WTC11 (cell line): ENCODE data around the gene RCAN3. TPM values are rescaled to one million over a fixed set of nuclear protein-coding genes. Genes with fewer than 3 reads are reported as not detected.
A peak's percentile ranks its signal among the peaks of the same experiment; 100 is the strongest.

ENCODE experiments used
- ATAC-seq: fragments of 200-7000 bp; cut with Tn5 transposase; 2 replicates; pipeline ENCODE4 v1.10.0; 2021; ENCODE audit warnings: mild to moderate bottlenecking, moderate library complexity
- CTCF ChIA-PET: fragments of 300-600 bp; sonication (Branson Sonifier 250); formaldehyde crosslinking; loops from one replicate; lab custom pipeline; 2021; ENCODE audit warnings: antibody characterized with exemption; lab: Charles Lee
- POLR2A ChIA-PET: fragments of 350-600 bp; sonication (Branson Sonifier 250); formaldehyde crosslinking; loops from one replicate; lab custom pipeline; 2021; ENCODE audit warnings: antibody characterized with exemption; lab: Charles Lee
- DNase-seq: peaks from one replicate; pipeline ENCODE4 v3.0.0; 2021; ENCODE audit warnings: low spot score
- H3K27ac Mint-ChIP-seq: 2 replicates; pipeline ENCODE4 v1.8.0; 2021; ENCODE audit warnings: mixed read lengths
- H3K27me3 Mint-ChIP-seq: 2 replicates; pipeline ENCODE4 v1.8.0; 2021; ENCODE audit warnings: low read depth, mild to moderate bottlenecking, moderate library complexity, mixed read lengths
- H3K36me3 Mint-ChIP-seq: 2 replicates; pipeline ENCODE4 v1.8.0; 2021; ENCODE audit warnings: mixed read lengths
- H3K4me1 Mint-ChIP-seq: 2 replicates; pipeline ENCODE4 v1.8.0; 2022; ENCODE audit warnings: mixed read lengths
- H3K4me3 Mint-ChIP-seq: 2 replicates; pipeline ENCODE4 v1.8.0; 2021; ENCODE audit warnings: mild to moderate bottlenecking, moderate library complexity, mixed read lengths
- H3K9me3 Mint-ChIP-seq: 2 replicates; pipeline ENCODE4 v1.8.0; 2021; ENCODE audit warnings: mixed read lengths
- IRF2 ChIP-seq: sonication (generic); formaldehyde crosslinking; IDR thresholded peaks from 2 replicates; pipeline ENCODE4 v1.8.0; 2022; ENCODE audit warnings: low read depth, missing genetic modification reagents, borderline replicate concordance
- NFE2L1 ChIP-seq: sonication (generic); formaldehyde crosslinking; IDR thresholded peaks from 2 replicates; pipeline ENCODE4 v1.8.1; 2023; ENCODE audit warnings: missing genetic modification reagents
- NR3C1 ChIP-seq: sonication (generic); formaldehyde crosslinking; conservative IDR thresholded peaks from 2 replicates; pipeline ENCODE4 v1.8.1; 2023; ENCODE audit warnings: low read depth, mild to moderate bottlenecking, missing genetic modification reagents
- RORB ChIP-seq: fragments of 250-450 bp; sonication (Bioruptor Pico); IDR thresholded peaks from 2 replicates; pipeline ENCODE4 v1.9.0; 2021; ENCODE audit warnings: mild to moderate bottlenecking
- SMAD4 ChIP-seq: sonication (generic); formaldehyde crosslinking; IDR thresholded peaks from 2 replicates; pipeline ENCODE4 v1.8.0; 2022; ENCODE audit warnings: mild to moderate bottlenecking, missing genetic modification reagents
- ZBTB21 ChIP-seq: sonication (generic); formaldehyde crosslinking; IDR thresholded peaks from 2 replicates; pipeline ENCODE4 v1.8.1; 2023; ENCODE audit warnings: mild to moderate bottlenecking, missing genetic modification reagents, borderline replicate concordance
- ZNF219 ChIP-seq: sonication (generic); formaldehyde crosslinking; IDR thresholded peaks from 2 replicates; pipeline ENCODE4 v1.8.0; 2023; ENCODE audit warnings: missing genetic modification reagents, mild to moderate bottlenecking, borderline replicate concordance
- ZNF396 ChIP-seq: fragments of 250-450 bp; sonication (Bioruptor Pico); IDR thresholded peaks from 2 replicates; pipeline ENCODE4 v1.8.0; 2021; ENCODE audit warnings: mild to moderate bottlenecking, moderate library complexity, borderline replicate concordance
- total RNA-seq: library from RNA; stranded (reverse); gene quantifications from 3 replicates; pipeline ENCODE4 v1.2.3, GENCODE V29; 2021
- TF ChIP-seq, protein P1 (sequence below): sonication (generic); formaldehyde crosslinking; conservative IDR thresholded peaks from 2 replicates; pipeline ENCODE4 v1.8.1; 2022; ENCODE audit warnings: mild to moderate bottlenecking, missing genetic modification reagents
- TF ChIP-seq, protein P2 (sequence below): sonication (generic); formaldehyde crosslinking; IDR thresholded peaks from 2 replicates; pipeline ENCODE4 v1.8.1; 2023; ENCODE audit warnings: mild to moderate bottlenecking, missing genetic modification reagents, borderline replicate concordance
- TF ChIP-seq, protein P3 (sequence below): sonication (generic); formaldehyde crosslinking; IDR thresholded peaks from 2 replicates; pipeline ENCODE4 v1.8.1; 2022; ENCODE audit warnings: missing genetic modification reagents, borderline replicate concordance
- TF ChIP-seq, protein P4 (sequence below): sonication (generic); formaldehyde crosslinking; IDR thresholded peaks from 2 replicates; pipeline ENCODE4 v1.8.0; 2022; ENCODE audit warnings: mild to moderate bottlenecking, missing genetic modification reagents
- TF ChIP-seq, protein P5 (sequence below): sonication (generic); formaldehyde crosslinking; IDR thresholded peaks from 2 replicates; pipeline ENCODE4 v1.8.1; 2023; ENCODE audit warnings: mild to moderate bottlenecking, missing genetic modification reagents

Gene RCAN3
- total RNA-seq, 1 experiment from 2014 or later, result 23.3 TPM

DNA sequence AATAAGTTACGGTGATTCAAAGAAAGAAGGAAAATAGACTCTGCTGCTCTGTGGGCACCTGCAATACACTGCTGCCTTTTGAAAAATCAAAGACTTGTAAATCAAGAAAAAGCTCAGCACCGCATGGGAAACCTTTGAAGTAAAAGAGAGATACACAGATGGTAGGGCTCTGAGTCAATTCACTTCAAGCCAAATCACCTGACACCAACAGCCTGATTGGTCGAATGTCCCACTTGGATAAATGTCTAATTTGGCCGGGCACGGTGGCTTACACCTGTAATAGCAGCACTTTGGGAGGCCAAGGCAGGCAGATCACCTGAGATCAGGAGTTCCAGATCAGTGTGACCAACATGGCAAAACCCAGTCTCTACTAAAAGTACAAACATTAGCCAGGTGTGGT is 19.2 kb upstream of the RCAN3 start:
- H3K36me3 Mint-ChIP-seq, result peaks cover 4% of the 10 kb centered on the region
- ATAC-seq (no peak), DNase-seq (no peak)
- H3K27me3 Mint-ChIP-seq, result no peaks in the 10 kb centered on the region
- CTCF ChIA-PET, result interaction anchor here (1.6 to 1.9 kb wide), 2 partner anchors 19 to 68 kb away, joined by 6 to 7 read pairs; partner anchors contain the start of genes NIPAL3 and RCAN3
- TF ChIP-seq RORB (CRISPR knock-in tag) (no peak), SMAD4 (no peak), ZNF219 (CRISPR knock-in tag) (no peak), NR3C1 (CRISPR knock-in tag) (no peak)
- TF ChIP-seq, protein P1, sequence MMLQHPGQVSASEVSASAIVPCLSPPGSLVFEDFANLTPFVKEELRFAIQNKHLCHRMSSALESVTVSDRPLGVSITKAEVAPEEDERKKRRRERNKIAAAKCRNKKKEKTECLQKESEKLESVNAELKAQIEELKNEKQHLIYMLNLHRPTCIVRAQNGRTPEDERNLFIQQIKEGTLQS, result no peak
- TF ChIP-seq, protein P2, sequence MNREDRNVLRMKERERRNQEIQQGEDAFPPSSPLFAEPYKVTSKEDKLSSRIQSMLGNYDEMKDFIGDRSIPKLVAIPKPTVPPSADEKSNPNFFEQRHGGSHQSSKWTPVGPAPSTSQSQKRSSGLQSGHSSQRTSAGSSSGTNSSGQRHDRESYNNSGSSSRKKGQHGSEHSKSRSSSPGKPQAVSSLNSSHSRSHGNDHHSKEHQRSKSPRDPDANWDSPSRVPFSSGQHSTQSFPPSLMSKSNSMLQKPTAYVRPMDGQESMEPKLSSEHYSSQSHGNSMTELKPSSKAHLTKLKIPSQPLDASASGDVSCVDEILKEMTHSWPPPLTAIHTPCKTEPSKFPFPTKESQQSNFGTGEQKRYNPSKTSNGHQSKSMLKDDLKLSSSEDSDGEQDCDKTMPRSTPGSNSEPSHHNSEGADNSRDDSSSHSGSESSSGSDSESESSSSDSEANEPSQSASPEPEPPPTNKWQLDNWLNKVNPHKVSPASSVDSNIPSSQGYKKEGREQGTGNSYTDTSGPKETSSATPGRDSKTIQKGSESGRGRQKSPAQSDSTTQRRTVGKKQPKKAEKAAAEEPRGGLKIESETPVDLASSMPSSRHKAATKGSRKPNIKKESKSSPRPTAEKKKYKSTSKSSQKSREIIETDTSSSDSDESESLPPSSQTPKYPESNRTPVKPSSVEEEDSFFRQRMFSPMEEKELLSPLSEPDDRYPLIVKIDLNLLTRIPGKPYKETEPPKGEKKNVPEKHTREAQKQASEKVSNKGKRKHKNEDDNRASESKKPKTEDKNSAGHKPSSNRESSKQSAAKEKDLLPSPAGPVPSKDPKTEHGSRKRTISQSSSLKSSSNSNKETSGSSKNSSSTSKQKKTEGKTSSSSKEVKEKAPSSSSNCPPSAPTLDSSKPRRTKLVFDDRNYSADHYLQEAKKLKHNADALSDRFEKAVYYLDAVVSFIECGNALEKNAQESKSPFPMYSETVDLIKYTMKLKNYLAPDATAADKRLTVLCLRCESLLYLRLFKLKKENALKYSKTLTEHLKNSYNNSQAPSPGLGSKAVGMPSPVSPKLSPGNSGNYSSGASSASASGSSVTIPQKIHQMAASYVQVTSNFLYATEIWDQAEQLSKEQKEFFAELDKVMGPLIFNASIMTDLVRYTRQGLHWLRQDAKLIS (CRISPR knock-in tag), result no peak
- peaks cover 5% of the 10 kb centered on the region for H3K9me3 Mint-ChIP-seq
- POLR2A ChIA-PET, result no interaction called here
- peaks cover 14% of the 10 kb centered on the region for H3K4me1 Mint-ChIP-seq
- H3K27ac Mint-ChIP-seq, result no peak overlapping the region
- H3K4me3 Mint-ChIP-seq, result no peak overlapping the region

DNA sequence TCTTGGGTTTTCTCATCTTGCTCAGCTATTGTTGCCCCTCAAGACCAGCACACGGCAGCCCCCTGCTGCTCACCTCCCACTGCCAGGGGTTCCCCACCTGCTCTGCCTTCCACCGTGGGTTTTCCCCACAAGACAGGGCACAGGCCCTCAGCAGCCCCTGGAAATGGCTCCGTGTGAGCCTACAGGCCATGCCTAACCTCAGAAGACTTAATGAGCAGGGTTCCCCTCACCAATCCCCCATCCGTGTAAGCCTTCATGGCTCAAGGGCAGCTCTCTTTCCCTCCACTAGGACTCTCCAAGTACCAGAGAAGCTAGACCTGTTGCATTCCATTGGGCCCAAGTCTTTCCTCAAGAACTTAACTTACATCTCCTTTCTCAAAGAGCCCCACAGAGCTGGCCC is 18.4 kb upstream of the RCAN3 start:
- H3K4me3 Mint-ChIP-seq, result no peak overlapping the region
- CTCF ChIA-PET, result interaction anchor here (0.6 to 1.9 kb wide), 6 partner anchors 18 to 414 kb away, joined by 3 to 9 read pairs (median 6); partner anchors contain the start of genes NIPAL3 and RCAN3
- peak overlapping the region; percentile 57; the same call in 1 of the 2 replicates for H3K27ac Mint-ChIP-seq
- DNase-seq, result no peak
- H3K36me3 Mint-ChIP-seq, result peaks cover 10% of the 10 kb centered on the region
- H3K4me1 Mint-ChIP-seq, result peaks cover 14% of the 10 kb centered on the region
- H3K9me3 Mint-ChIP-seq, result peaks cover 11% of the 10 kb centered on the region
- peaks cover 4% of the 10 kb centered on the region for H3K27me3 Mint-ChIP-seq
- TF ChIP-seq, protein P1, result no peak
- TF ChIP-seq IRF2 (CRISPR knock-in tag) (no peak), NFE2L1 (CRISPR knock-in tag) (no peak), ZBTB21 (CRISPR knock-in tag) (no peak), ZNF396 (CRISPR knock-in tag) (no peak)
- TF ChIP-seq, protein P3, sequence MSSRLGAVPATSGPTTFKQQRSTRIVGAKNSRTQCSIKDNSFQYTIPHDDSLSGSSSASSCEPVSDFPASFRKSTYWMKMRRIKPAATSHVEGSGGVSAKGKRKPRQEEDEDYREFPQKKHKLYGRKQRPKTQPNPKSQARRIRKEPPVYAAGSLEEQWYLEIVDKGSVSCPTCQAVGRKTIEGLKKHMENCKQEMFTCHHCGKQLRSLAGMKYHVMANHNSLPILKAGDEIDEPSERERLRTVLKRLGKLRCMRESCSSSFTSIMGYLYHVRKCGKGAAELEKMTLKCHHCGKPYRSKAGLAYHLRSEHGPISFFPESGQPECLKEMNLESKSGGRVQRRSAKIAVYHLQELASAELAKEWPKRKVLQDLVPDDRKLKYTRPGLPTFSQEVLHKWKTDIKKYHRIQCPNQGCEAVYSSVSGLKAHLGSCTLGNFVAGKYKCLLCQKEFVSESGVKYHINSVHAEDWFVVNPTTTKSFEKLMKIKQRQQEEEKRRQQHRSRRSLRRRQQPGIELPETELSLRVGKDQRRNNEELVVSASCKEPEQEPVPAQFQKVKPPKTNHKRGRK, result no peak
- TF ChIP-seq, protein P4, sequence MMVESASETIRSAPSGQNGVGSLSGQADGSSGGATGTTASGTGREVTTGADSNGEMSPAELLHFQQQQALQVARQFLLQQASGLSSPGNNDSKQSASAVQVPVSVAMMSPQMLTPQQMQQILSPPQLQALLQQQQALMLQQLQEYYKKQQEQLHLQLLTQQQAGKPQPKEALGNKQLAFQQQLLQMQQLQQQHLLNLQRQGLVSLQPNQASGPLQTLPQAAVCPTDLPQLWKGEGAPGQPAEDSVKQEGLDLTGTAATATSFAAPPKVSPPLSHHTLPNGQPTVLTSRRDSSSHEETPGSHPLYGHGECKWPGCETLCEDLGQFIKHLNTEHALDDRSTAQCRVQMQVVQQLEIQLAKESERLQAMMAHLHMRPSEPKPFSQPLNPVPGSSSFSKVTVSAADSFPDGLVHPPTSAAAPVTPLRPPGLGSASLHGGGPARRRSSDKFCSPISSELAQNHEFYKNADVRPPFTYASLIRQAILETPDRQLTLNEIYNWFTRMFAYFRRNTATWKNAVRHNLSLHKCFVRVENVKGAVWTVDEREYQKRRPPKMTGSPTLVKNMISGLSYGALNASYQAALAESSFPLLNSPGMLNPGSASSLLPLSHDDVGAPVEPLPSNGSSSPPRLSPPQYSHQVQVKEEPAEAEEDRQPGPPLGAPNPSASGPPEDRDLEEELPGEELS (CRISPR knock-in tag), result no peak
- TF ChIP-seq, protein P5, sequence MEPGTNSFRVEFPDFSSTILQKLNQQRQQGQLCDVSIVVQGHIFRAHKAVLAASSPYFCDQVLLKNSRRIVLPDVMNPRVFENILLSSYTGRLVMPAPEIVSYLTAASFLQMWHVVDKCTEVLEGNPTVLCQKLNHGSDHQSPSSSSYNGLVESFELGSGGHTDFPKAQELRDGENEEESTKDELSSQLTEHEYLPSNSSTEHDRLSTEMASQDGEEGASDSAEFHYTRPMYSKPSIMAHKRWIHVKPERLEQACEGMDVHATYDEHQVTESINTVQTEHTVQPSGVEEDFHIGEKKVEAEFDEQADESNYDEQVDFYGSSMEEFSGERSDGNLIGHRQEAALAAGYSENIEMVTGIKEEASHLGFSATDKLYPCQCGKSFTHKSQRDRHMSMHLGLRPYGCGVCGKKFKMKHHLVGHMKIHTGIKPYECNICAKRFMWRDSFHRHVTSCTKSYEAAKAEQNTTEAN (CRISPR knock-in tag), result no peak
- TF ChIP-seq, all 79 proteins: peak for 0
- POLR2A ChIA-PET, result no interaction called here
- peak; percentile 50 for ATAC-seq
